ENCODE data around the gene PHF5A. TPM values are rescaled to one million over a fixed set of nuclear protein-coding genes. Genes with fewer than 3 reads are reported as not detected.
A peak's percentile ranks its signal among the peaks of the same experiment; 100 is the strongest.

Gene PHF5A, protein sequence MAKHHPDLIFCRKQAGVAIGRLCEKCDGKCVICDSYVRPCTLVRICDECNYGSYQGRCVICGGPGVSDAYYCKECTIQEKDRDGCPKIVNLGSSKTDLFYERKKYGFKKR
- total RNA-seq, result 10 to 100 TPM; 27.3 to 31.7 TPM
- 10 to 100 TPM; 15.8 to 19.1 TPM for polyA plus RNA-seq

DNA sequence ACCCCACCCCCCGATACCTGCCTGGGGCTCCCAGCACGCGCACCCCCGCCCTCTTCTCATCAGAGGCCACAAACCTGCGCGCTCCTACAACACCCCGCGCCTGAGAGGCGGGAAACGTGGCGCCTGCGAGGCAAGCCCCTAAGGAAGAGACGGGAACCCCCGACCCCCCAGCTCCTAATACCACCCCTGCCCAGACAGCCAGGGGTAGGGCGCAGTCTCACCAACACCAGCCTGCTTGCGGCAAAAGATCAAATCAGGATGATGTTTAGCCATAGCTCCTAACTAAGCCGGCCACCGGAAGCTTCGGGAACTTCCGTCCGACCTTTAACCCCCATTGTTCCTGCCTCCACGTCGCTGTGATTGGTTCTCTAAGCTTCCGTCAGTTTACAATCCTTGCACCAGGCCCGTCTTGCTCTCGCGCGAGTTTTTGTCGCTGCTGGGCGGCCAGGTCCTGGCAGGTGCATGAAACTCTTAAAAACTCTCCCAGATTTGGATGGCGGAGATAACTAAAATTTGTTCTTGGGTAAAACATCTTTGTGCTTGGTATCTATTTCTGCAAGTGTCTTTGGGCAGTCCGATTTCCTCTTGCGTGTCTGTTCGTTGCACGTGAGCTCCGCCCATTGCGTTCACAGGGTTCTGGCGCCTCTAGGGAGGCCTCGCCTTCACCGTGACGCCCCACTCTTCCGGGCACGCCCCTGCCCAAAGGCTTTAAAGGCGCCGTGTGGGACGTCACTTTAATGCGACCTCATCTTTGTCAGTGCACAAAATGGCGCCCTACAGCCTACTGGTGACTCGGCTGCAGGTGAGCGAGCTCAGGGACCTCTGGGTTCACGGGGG is at the start of gene PHF5A, which contains the start of gene ACO2:
PHF5A (minus strand) TSS at position 312 of the 837 bp plus-strand sequence; CDS start at position 273, 39 bp downstream.
ACO2 (plus strand) TSS at position 737 of the 837 bp plus-strand sequence; CDS start at position 767, 30 bp downstream.
- under 1% methylated on average over 51 of the region's 51 CpGs for WGBS
- Histone ChIP-seq H3K4me1 (ENCODE audit: control insufficient read depth in 4 of 4, insufficient read depth in 4 of 4, low read length in 3 of 4) (peaks cover 0 to 49% (median 44%) of the 10 kb centered on the region in 4 donors), H3K9me3 (ENCODE audit: control insufficient read depth in 4 of 4, low read length in 3 of 4) (no peaks in the 10 kb centered on the region), H3K27ac (ENCODE audit: low read depth in 1 of 2, low read length in 2 of 2) (peak within 1 kb of the TSS; percentile 87 to 97), H3K9ac (ENCODE audit: low read depth in 1 of 2, low read length in 2 of 2) (peak within 1 kb of the TSS; percentile 85 to 86), H3K27me3 (ENCODE audit: control insufficient read depth in 4 of 4, insufficient read depth in 4 of 4, low read length in 3 of 4) (no peaks in the 10 kb centered on the region), H3K4me3 (ENCODE audit: low read depth in 1 of 3, low read length in 3 of 3) (peak within 1 kb of the TSS; percentile 71 to 98 (median 96)), H3K36me3 (ENCODE audit: control insufficient read depth in 4 of 4, insufficient read depth in 3 of 4, low read depth in 1 of 4, low read length in 3 of 4) (peaks cover 12 to 29% (median 28%) of the 10 kb centered on the region in 4 donors)
- peak; percentile 98 for DNase-seq (ENCODE audit: low spot score)
- peak in 1 of 2 donors; percentile 21 for TF ChIP-seq RXRA (IDR thresholded peaks at IDR 0.05)
- no peak for TF ChIP-seq FOXA2 (IDR thresholded peaks at IDR 0.05)
- TF ChIP-seq NR2F2 (IDR thresholded peaks at IDR 0.05), result peak; percentile 75
- peak; percentile 93 to 96 for TF ChIP-seq GABPA (IDR thresholded peaks at IDR 0.05 in 1 of 2, conservative IDR thresholded peaks at IDR 0.05 in 1 of 2)
- TF ChIP-seq HNF4G (IDR thresholded peaks at IDR 0.05), result no peak
- TF ChIP-seq HNF4A (conservative IDR thresholded peaks at IDR 0.05), result peak; percentile 18 to 46
- TF ChIP-seq TAF1 (conservative IDR thresholded peaks at IDR 0.05), result peak; percentile 38
- TF ChIP-seq RAD21 (IDR thresholded peaks at IDR 0.05), result peak in 1 of 2 donors; percentile 15
- TF ChIP-seq, protein P1, sequence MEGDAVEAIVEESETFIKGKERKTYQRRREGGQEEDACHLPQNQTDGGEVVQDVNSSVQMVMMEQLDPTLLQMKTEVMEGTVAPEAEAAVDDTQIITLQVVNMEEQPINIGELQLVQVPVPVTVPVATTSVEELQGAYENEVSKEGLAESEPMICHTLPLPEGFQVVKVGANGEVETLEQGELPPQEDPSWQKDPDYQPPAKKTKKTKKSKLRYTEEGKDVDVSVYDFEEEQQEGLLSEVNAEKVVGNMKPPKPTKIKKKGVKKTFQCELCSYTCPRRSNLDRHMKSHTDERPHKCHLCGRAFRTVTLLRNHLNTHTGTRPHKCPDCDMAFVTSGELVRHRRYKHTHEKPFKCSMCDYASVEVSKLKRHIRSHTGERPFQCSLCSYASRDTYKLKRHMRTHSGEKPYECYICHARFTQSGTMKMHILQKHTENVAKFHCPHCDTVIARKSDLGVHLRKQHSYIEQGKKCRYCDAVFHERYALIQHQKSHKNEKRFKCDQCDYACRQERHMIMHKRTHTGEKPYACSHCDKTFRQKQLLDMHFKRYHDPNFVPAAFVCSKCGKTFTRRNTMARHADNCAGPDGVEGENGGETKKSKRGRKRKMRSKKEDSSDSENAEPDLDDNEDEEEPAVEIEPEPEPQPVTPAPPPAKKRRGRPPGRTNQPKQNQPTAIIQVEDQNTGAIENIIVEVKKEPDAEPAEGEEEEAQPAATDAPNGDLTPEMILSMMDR (IDR thresholded peaks at IDR 0.05; ENCODE audit: low read depth, low read length, missing input control), result peak; percentile 5
- TF ChIP-seq, protein P2, sequence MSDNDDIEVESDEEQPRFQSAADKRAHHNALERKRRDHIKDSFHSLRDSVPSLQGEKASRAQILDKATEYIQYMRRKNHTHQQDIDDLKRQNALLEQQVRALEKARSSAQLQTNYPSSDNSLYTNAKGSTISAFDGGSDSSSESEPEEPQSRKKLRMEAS (IDR thresholded peaks at IDR 0.05), result peak; percentile 74
- TF ChIP-seq, protein P3, sequence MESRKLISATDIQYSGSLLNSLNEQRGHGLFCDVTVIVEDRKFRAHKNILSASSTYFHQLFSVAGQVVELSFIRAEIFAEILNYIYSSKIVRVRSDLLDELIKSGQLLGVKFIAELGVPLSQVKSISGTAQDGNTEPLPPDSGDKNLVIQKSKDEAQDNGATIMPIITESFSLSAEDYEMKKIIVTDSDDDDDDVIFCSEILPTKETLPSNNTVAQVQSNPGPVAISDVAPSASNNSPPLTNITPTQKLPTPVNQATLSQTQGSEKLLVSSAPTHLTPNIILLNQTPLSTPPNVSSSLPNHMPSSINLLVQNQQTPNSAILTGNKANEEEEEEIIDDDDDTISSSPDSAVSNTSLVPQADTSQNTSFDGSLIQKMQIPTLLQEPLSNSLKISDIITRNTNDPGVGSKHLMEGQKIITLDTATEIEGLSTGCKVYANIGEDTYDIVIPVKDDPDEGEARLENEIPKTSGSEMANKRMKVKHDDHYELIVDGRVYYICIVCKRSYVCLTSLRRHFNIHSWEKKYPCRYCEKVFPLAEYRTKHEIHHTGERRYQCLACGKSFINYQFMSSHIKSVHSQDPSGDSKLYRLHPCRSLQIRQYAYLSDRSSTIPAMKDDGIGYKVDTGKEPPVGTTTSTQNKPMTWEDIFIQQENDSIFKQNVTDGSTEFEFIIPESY (IDR thresholded peaks at IDR 0.05), result peak; percentile 99
- no peak for TF ChIP-seq FOXA1 (IDR thresholded peaks at IDR 0.05)
- TF ChIP-seq SP1 (IDR thresholded peaks at IDR 0.05), result peak; percentile 74
- peak; percentile 100 for TF ChIP-seq YY1 (IDR thresholded peaks at IDR 0.05)

DNA sequence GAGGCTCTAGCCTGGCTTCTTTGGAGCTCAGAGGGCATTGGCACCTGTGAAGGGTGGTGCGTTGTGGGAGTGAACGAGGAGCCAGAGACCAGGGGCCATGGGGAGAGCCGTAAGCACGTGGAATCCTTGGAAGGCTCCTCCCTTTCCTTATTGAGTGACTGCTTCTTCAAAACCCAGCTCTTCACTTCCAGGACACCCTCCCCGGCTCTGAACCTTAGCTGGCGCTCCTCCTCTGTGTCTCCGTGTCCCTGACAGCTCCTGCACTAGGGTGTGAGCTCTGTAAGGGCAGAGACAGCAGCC is 49.5 kb upstream of the PHF5A start:
- Histone ChIP-seq H3K27ac (ENCODE audit: low read depth in 1 of 2, low read length in 2 of 2) (no peak overlapping the region), H3K36me3 (ENCODE audit: control insufficient read depth in 4 of 4, insufficient read depth in 3 of 4, low read depth in 1 of 4, low read length in 3 of 4) (peaks cover 8 to 50% (median 31%) of the 10 kb centered on the region in 4 donors), H3K9ac (ENCODE audit: low read depth in 1 of 2, low read length in 2 of 2) (no peak overlapping the region)
- TF ChIP-seq, protein P2 (IDR thresholded peaks at IDR 0.05), result no peak
- TF ChIP-seq NR2F2 (IDR thresholded peaks at IDR 0.05), result no peak
- TF ChIP-seq JUND (IDR thresholded peaks at IDR 0.05), result no peak
- TF ChIP-seq TAF1 (conservative IDR thresholded peaks at IDR 0.05), result no peak
- no peak for TF ChIP-seq EGR1 (IDR thresholded peaks at IDR 0.05; ENCODE audit: low read depth in 2 of 2)
- TF ChIP-seq, protein P4, sequence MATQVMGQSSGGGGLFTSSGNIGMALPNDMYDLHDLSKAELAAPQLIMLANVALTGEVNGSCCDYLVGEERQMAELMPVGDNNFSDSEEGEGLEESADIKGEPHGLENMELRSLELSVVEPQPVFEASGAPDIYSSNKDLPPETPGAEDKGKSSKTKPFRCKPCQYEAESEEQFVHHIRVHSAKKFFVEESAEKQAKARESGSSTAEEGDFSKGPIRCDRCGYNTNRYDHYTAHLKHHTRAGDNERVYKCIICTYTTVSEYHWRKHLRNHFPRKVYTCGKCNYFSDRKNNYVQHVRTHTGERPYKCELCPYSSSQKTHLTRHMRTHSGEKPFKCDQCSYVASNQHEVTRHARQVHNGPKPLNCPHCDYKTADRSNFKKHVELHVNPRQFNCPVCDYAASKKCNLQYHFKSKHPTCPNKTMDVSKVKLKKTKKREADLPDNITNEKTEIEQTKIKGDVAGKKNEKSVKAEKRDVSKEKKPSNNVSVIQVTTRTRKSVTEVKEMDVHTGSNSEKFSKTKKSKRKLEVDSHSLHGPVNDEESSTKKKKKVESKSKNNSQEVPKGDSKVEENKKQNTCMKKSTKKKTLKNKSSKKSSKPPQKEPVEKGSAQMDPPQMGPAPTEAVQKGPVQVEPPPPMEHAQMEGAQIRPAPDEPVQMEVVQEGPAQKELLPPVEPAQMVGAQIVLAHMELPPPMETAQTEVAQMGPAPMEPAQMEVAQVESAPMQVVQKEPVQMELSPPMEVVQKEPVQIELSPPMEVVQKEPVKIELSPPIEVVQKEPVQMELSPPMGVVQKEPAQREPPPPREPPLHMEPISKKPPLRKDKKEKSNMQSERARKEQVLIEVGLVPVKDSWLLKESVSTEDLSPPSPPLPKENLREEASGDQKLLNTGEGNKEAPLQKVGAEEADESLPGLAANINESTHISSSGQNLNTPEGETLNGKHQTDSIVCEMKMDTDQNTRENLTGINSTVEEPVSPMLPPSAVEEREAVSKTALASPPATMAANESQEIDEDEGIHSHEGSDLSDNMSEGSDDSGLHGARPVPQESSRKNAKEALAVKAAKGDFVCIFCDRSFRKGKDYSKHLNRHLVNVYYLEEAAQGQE (IDR thresholded peaks at IDR 0.05), result no peak
- TF ChIP-seq SP1 (IDR thresholded peaks at IDR 0.05), result no peak
- TF ChIP-seq, protein P1 (IDR thresholded peaks at IDR 0.05; ENCODE audit: low read depth, low read length, missing input control), result no peak
- TF ChIP-seq HNF4G (IDR thresholded peaks at IDR 0.05), result no peak
- no peak for TF ChIP-seq FOXA2 (IDR thresholded peaks at IDR 0.05)
- TF ChIP-seq GABPA (IDR thresholded peaks at IDR 0.05 in 1 of 2, conservative IDR thresholded peaks at IDR 0.05 in 1 of 2), result no peak
- TF ChIP-seq HNF4A (conservative IDR thresholded peaks at IDR 0.05), result no peak

More for the DNA sequence above, 49.5 kb upstream of the PHF5A start:
- WGBS, result 68% methylated on average over 7 of the region's 7 CpGs
- Histone ChIP-seq H3K27me3 (ENCODE audit: control insufficient read depth in 4 of 4, insufficient read depth in 4 of 4, low read length in 3 of 4) (no peaks in the 10 kb centered on the region), H3K9me3 (ENCODE audit: control insufficient read depth in 4 of 4, low read length in 3 of 4) (no peaks in the 10 kb centered on the region), H3K4me1 (ENCODE audit: control insufficient read depth in 4 of 4, insufficient read depth in 4 of 4, low read length in 3 of 4) (peaks cover 0 to 21% (median 12%) of the 10 kb centered on the region in 4 donors), H3K4me3 (ENCODE audit: low read depth in 1 of 3, low read length in 3 of 3) (no peak overlapping the region)
- no peak for DNase-seq (ENCODE audit: low spot score)

All from liver (tissue), 9 donors.